Neural crest cell (in vitro differentiated cells): ENCODE data around the gene ASZ1. TPM values are rescaled to one million over a fixed set of nuclear protein-coding genes. Genes with fewer than 3 reads are reported as not detected.
"Not testable (repeated sequence)": the region's sequence is repeated elsewhere in the genome, so short reads cannot be mapped to it uniquely, and the experiment has no call there.

Experiments
- DNase-seq: peaks from one replicate; pipeline ENCODE4 v3.0.0; 2021; ENCODE audit warnings: low read depth, mixed read lengths, low spot score
- H3K27ac Mint-ChIP-seq: one replicate; pipeline ENCODE4 v1.8.0; 2021; ENCODE audit warnings: mild to moderate bottlenecking, mixed read lengths; ENCODE audit not compliant: unreplicated experiment
- H3K27me3 Mint-ChIP-seq: 2 replicates; pipeline ENCODE4 v1.8.0; 2021; ENCODE audit warnings: low read depth, mild to moderate bottlenecking, mixed read lengths
- H3K36me3 Mint-ChIP-seq: 2 replicates; pipeline ENCODE4 v1.8.0; 2021; ENCODE audit warnings: low read depth, mild to moderate bottlenecking, mixed read lengths
- H3K4me1 Mint-ChIP-seq: 2 replicates; pipeline ENCODE4 v1.8.0; 2021; ENCODE audit warnings: mixed read lengths
- H3K4me3 Mint-ChIP-seq: one replicate; pipeline ENCODE4 v1.8.0; 2021; ENCODE audit warnings: mild to moderate bottlenecking, mixed read lengths
- H3K9me3 Mint-ChIP-seq: 2 replicates; pipeline ENCODE4 v1.8.0; 2021; ENCODE audit warnings: mixed read lengths
- CTCF ChIP-seq: fragments of 200-600 bp; sonication (generic); conservative IDR thresholded peaks from 2 replicates; pipeline ENCODE4 v1.5.0; 2021; ENCODE audit warnings: antibody characterized with exemption, mild to moderate bottlenecking
- total RNA-seq: library from RNA; stranded (reverse); gene quantifications from 2 replicates; pipeline ENCODE4 v1.2.1, GENCODE V29; 2021

The ASZ1 gene
- total RNA-seq, 1 donor from 2014 or later, result not detected

GRCh38 chr7:117444646-117445045, 17.4 kb upstream of the ASZ1 start:
- TF ChIP-seq CTCF, result no peak
- Mint-ChIP-seq H3K4me1 (peaks cover 4% of the 10 kb centered on the region), H3K9me3 (peaks cover 11% of the 10 kb centered on the region), H3K36me3 (peaks cover 3% of the 10 kb centered on the region), H3K27me3 (no peaks in the 10 kb centered on the region), H3K27ac (no peak overlapping the region), H3K4me3 (no peak overlapping the region)
- no peak for DNase-seq

- DNase-seq, result no peak
- Mint-ChIP-seq H3K27ac (no peak overlapping the region), H3K9me3 (no peaks in the 10 kb centered on the region), H3K36me3 (no peaks in the 10 kb centered on the region), H3K4me1 (no peaks in the 10 kb centered on the region), H3K4me3 (no peak overlapping the region), H3K27me3 (no peaks in the 10 kb centered on the region)
- no peak for TF ChIP-seq CTCF
These were observed 8.3 kb upstream of the ASZ1 start for GRCh38 chr7:117435475-117436043.

GRCh38 chr7:117424090-117424829, 3.0 kb downstream of the ASZ1 start:
- H3K27ac Mint-ChIP-seq, result no peak overlapping the region
- H3K27me3 Mint-ChIP-seq, result no peaks in the 10 kb centered on the region
- no peak for TF ChIP-seq CTCF
- H3K9me3 Mint-ChIP-seq, result no peaks in the 10 kb centered on the region
- H3K4me1 Mint-ChIP-seq, result peaks cover 8% of the 10 kb centered on the region
- DNase-seq, result no peak
- no peaks in the 10 kb centered on the region for H3K36me3 Mint-ChIP-seq
- H3K4me3 Mint-ChIP-seq, result no peak overlapping the region

- H3K4me1 Mint-ChIP-seq, H3K9me3 Mint-ChIP-seq, H3K27me3 Mint-ChIP-seq, H3K36me3 Mint-ChIP-seq, DNase-seq, H3K27ac Mint-ChIP-seq, H3K4me3 Mint-ChIP-seq: not testable (repeated sequence)
These were observed 12.7 kb downstream of the ASZ1 start for GRCh38 chr7:117414591-117414990.

- Mint-ChIP-seq H3K27ac (no peak overlapping the region), H3K4me3 (no peak overlapping the region), H3K9me3 (no peaks in the 10 kb centered on the region), H3K4me1 (no peaks in the 10 kb centered on the region), H3K36me3 (no peaks in the 10 kb centered on the region), H3K27me3 (no peaks in the 10 kb centered on the region)
- no peak for DNase-seq
- no peak for TF ChIP-seq CTCF
These were observed 14.2 kb downstream of the ASZ1 start for GRCh38 chr7:117412946-117413559.

- TF ChIP-seq CTCF, result no peak
- Mint-ChIP-seq H3K36me3 (no peaks in the 10 kb centered on the region), H3K4me3 (no peak overlapping the region), H3K27me3 (no peaks in the 10 kb centered on the region), H3K4me1 (no peaks in the 10 kb centered on the region), H3K9me3 (no peaks in the 10 kb centered on the region), H3K27ac (no peak overlapping the region)
- no peak for DNase-seq
These were observed 14.9 kb downstream of the ASZ1 start for GRCh38 chr7:117412390-117412789.
